Nephron (organoid): ENCODE data around the gene XKRX.

Experiments used
- H3K27ac Mint-ChIP-seq, 3 experiments: 2 replicates each; pipeline ENCODE4 v1.8.0; 2020; ENCODE audit warnings: mixed read lengths in 3 of 3, mild to moderate bottlenecking in 2 of 3, moderate library complexity in 1 of 3
- H3K27me3 Mint-ChIP-seq: 2 replicates; pipeline ENCODE4 v1.8.0; 2021; ENCODE audit warnings: low read depth, mild to moderate bottlenecking, moderate library complexity, mixed read lengths
- H3K36me3 Mint-ChIP-seq: 2 replicates; pipeline ENCODE4 v1.8.0; 2020; ENCODE audit warnings: low read depth, mixed read lengths
- H3K4me1 Mint-ChIP-seq: 2 replicates; pipeline ENCODE4 v1.8.0; 2020; ENCODE audit warnings: mixed read lengths
- H3K4me3 Mint-ChIP-seq, 3 experiments: 2 replicates each; pipeline ENCODE4 v1.8.0; 2020; ENCODE audit warnings: mild to moderate bottlenecking in 3 of 3, mixed read lengths in 3 of 3, moderate library complexity in 2 of 3
- H3K9me3 Mint-ChIP-seq: 2 replicates; pipeline ENCODE4 v1.8.0; 2020; ENCODE audit warnings: mixed read lengths
- TF ChIP-seq, protein P1 (sequence below), 3 experiments: fragments of 200-600 bp; sonication (generic); IDR thresholded peaks; one replicate each; pipeline ENCODE4 v1.5.0; 2021; ENCODE audit warnings: antibody characterized with exemption in 3 of 3; ENCODE audit not compliant: unreplicated experiment in 3 of 3

Gene XKRX

DNA sequence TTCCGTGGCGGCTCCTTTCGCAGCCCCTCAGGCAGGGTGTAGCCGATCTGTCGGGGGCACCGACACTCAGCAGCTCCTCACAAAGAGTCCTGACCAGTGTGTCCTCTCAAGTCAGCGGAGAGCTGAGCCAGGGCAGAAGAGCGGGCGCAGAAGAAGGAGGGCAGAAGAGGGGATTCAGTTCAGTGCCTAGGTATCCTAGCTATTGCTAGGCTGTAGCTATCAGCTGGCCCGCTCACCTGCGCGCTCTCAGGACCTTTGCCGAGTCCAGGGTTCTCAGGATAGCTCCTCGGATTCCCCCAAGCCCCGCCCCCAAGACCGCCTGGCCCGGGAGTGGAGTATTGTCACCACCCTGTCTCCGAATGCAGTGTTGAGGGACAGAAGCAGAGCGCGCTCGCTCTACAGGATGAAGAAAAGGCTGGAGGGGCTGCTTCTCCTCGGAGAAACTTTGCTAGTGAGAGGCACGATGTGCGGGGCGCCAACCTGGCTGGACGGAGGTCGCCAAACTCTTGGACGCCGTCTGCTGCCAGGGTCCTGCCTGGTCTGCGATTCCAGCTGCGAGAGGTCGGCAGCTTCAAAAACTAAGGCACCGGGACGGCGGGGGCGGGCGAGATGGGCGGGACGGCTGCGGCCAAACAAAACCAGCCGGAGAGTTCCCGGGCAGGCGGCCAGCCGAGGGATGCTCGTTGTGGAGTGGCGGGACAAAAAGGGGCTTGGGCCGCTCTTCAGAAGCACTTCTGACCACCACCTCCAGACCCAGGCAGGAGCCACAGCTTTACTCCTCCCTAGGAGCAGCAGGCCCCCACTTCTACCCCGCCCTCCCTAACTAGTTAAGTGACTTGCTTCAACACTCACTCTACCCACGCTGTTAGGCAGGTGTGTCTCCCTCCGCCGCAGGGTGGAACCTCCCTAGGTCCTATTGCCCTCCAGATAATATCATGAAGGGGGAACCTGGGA is at the start of gene XKRX:
XKRX (minus strand) TSS at position 258 of the 954 bp plus-strand sequence. CDS start 613 bp downstream, outside the sequence.
- Mint-ChIP-seq H3K27ac (no peak within 1 kb of the TSS), H3K4me1 (no peaks in the 10 kb centered on the region), H3K36me3 (no peaks in the 10 kb centered on the region), H3K4me3 (peak within 1 kb of the TSS; percentile 86 to 87 (median 87)), H3K9me3 (peaks cover 17% of the 10 kb centered on the region), H3K27me3 (peaks cover 18% of the 10 kb centered on the region)
- TF ChIP-seq, protein P1, sequence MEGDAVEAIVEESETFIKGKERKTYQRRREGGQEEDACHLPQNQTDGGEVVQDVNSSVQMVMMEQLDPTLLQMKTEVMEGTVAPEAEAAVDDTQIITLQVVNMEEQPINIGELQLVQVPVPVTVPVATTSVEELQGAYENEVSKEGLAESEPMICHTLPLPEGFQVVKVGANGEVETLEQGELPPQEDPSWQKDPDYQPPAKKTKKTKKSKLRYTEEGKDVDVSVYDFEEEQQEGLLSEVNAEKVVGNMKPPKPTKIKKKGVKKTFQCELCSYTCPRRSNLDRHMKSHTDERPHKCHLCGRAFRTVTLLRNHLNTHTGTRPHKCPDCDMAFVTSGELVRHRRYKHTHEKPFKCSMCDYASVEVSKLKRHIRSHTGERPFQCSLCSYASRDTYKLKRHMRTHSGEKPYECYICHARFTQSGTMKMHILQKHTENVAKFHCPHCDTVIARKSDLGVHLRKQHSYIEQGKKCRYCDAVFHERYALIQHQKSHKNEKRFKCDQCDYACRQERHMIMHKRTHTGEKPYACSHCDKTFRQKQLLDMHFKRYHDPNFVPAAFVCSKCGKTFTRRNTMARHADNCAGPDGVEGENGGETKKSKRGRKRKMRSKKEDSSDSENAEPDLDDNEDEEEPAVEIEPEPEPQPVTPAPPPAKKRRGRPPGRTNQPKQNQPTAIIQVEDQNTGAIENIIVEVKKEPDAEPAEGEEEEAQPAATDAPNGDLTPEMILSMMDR (IDR thresholded peaks at IDR 0.05; ENCODE audit: unreplicated experiment in 3 of 3), result no peak

DNA sequence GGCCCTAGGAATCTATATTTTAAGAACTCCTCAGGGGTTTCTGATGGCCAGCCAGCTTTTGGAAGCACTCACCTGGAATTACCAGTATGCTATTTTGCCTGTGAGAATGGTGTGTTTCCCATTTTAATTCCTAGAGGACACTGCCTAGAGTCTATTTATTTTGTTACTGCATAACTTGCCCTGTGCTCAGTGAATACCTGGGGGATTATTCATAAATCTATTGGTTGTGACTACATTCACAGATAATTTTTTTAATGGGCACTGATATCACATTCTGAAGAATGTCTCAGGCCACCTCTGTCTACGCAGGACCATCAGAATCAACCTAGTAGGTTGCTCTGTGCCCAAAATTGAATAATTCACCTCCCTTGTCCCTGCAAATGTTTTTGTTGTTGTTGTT is 47.5 kb upstream of the XKRX start:
- no peak overlapping the region for H3K4me3 Mint-ChIP-seq
- no peaks in the 10 kb centered on the region for H3K4me1 Mint-ChIP-seq
- TF ChIP-seq, protein P1 (IDR thresholded peaks at IDR 0.05; ENCODE audit: unreplicated experiment in 3 of 3), result no peak
- no peaks in the 10 kb centered on the region for H3K27me3 Mint-ChIP-seq
- H3K27ac Mint-ChIP-seq, result no peak overlapping the region
- peaks cover 11% of the 10 kb centered on the region for H3K36me3 Mint-ChIP-seq
- peaks cover 30% of the 10 kb centered on the region for H3K9me3 Mint-ChIP-seq

DNA sequence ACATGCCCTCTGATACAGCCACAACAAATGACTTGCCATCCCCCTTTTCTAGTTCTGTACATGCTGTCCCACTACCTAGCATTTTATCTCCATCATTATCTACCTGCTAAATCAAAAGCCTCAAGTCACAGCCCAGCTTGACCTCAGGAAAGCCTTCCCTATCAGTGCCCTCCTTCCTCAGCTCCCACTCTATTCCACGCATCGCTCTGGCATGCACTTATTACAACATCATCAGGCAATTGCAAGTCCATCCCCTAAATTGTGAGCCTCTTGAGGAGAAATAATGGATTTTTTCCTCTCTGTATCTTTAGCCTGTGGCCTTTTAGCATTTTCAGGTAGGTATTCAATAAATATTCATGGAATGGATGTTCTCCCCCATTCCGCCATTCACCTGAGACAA is 46.5 kb upstream of the XKRX start:
- peaks cover 11% of the 10 kb centered on the region for H3K36me3 Mint-ChIP-seq
- no peak overlapping the region for H3K4me3 Mint-ChIP-seq
- TF ChIP-seq, protein P1 (IDR thresholded peaks at IDR 0.05; ENCODE audit: unreplicated experiment in 3 of 3), result no peak
- H3K4me1 Mint-ChIP-seq, result no peaks in the 10 kb centered on the region
- H3K27me3 Mint-ChIP-seq, result no peaks in the 10 kb centered on the region
- peaks cover 30% of the 10 kb centered on the region for H3K9me3 Mint-ChIP-seq
- no peak overlapping the region for H3K27ac Mint-ChIP-seq

DNA sequence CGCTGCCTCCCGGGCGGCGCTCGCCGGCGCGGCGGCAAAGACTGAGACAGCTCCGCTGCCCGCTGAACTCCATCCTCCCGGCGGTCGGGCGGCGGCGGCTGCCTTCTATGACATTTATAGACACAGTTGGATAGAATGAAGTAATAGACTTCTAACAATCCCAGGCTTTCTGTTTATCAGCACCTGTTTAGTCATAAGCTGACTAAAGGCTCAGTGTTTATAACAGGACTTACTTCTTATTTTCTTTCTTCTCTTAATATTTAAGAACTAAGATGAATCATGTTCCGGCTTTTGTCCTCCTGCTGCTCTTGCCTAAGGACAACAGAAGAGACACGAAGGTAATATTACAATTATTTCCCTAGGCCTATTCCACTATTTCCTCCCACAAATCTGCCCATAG is 44.7 kb upstream of the XKRX start:
- H3K9me3 Mint-ChIP-seq, result peaks cover 23% of the 10 kb centered on the region
- H3K36me3 Mint-ChIP-seq, result peaks cover 11% of the 10 kb centered on the region
- H3K27ac Mint-ChIP-seq, result no peak overlapping the region
- no peak overlapping the region for H3K4me3 Mint-ChIP-seq
- no peaks in the 10 kb centered on the region for H3K4me1 Mint-ChIP-seq
- no peaks in the 10 kb centered on the region for H3K27me3 Mint-ChIP-seq
- TF ChIP-seq, protein P1 (IDR thresholded peaks at IDR 0.05; ENCODE audit: unreplicated experiment in 3 of 3), result no peak

DNA sequence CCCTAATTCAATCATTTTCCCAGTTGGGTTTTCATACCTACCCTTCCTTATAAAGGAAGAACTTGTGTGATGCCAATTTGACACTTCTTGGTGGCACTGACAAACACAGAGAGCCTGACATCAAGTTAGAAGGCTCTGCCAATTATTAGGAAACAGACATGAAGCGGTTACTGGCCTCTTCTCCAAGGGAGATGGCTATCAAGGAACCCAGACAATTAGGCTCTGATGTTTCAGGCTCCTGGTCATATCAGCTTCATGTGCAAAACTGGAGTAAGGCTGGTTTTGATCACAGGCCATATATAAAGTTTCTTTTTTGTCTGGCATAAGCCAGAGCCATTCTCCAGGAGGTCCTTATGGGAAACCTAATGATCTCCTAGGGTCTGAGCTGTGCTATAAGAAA is 41.2 kb upstream of the XKRX start:
- H3K9me3 Mint-ChIP-seq, result peaks cover 25% of the 10 kb centered on the region
- TF ChIP-seq, protein P1 (IDR thresholded peaks at IDR 0.05; ENCODE audit: unreplicated experiment in 3 of 3), result no peak

More for the DNA sequence above, 41.2 kb upstream of the XKRX start:
- Mint-ChIP-seq H3K4me1 (no peaks in the 10 kb centered on the region), H3K27me3 (no peaks in the 10 kb centered on the region), H3K27ac (no peak overlapping the region), H3K4me3 (no peak overlapping the region), H3K36me3 (peaks cover 7% of the 10 kb centered on the region)
